RCC 7860 (cell line): ENCODE measurements around the gene ANKRD28.
"Not testable (repeated sequence)": the region's sequence is repeated elsewhere in the genome, so short reads cannot be mapped to it uniquely, and the experiment has no call there.

Source experiments
- DNase-seq: peaks from one replicate; pipeline ENCODE4 v3.0.0-alpha.2; 2015; ENCODE audit warnings: low spot score
- FAIRE-seq: peaks from 2 replicates; lab custom pipeline; 2012; peaks lifted over from hg19 to GRCh38; lab: Jason Lieb, UNC

ANKRD28 gene

GRCh38 chr3:15638891-15639262 lies 158.9 kb downstream of the ANKRD28 start:
- FAIRE-seq (no peak), DNase-seq (no peak)

- FAIRE-seq (no peak), DNase-seq (no peak)
These were observed 159.4 kb downstream of the ANKRD28 start for GRCh38 chr3:15638193-15638890.

- no peak for FAIRE-seq
- DNase-seq, result no peak
These were observed 160.4 kb downstream of the ANKRD28 start for GRCh38 chr3:15637131-15637951.

DNA sequence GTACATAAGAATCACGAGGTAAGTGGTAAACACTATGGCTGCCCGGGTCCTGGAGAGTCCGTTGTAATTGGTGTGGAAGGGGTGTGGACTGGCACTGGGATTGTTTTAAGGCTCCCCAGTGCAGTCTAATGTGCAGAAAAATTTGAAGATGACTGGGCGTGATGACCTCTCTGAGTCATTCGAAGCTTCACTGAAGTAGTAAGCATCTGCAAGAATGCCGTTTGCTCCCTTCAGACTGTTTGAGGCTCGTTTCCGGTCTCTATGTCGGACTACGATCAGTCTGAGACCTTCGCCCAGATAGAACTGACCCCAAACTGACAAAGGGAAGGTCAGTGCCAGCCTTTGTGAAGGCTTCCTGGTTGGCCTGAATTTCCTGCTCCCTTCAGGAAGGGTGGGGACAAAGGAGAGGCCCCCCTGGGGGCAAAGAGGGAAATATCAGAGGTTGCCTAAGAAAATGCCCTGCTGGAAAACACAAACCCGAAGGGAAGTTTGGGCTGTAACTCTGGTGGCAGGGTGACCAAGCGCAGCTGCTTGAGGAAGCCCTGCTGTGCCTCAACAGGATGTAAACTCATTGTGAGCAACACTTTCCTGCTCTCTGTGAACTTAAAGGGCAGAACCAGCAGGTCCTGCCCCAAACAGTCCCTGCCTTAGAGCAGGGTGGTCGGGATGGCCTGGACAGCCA lies 161.6 kb downstream of the ANKRD28 start:
- DNase-seq (peak; percentile 93), FAIRE-seq (peak; percentile 68)

- peak; percentile 58 for DNase-seq
- FAIRE-seq, result peak; percentile 15
These were observed 162.6 kb downstream of the ANKRD28 start for GRCh38 chr3:15635121-15635661.

- FAIRE-seq (no peak), DNase-seq (no peak)
These were observed 163.1 kb downstream of the ANKRD28 start for GRCh38 chr3:15634671-15635070.

GRCh38 chr3:15633766-15634598 lies 163.8 kb downstream of the ANKRD28 start:
- FAIRE-seq, result no peak
- no peak for DNase-seq

- FAIRE-seq (no peak), DNase-seq (no peak)
These were observed 164.6 kb downstream of the ANKRD28 start for GRCh38 chr3:15633159-15633558.

- no peak for FAIRE-seq
- DNase-seq, result no peak
These were observed 165.6 kb downstream of the ANKRD28 start for GRCh38 chr3:15632212-15632580.

GRCh38 chr3:15631426-15632211 lies 166.2 kb downstream of the ANKRD28 start:
- DNase-seq, result no peak
- FAIRE-seq, result no peak

DNA sequence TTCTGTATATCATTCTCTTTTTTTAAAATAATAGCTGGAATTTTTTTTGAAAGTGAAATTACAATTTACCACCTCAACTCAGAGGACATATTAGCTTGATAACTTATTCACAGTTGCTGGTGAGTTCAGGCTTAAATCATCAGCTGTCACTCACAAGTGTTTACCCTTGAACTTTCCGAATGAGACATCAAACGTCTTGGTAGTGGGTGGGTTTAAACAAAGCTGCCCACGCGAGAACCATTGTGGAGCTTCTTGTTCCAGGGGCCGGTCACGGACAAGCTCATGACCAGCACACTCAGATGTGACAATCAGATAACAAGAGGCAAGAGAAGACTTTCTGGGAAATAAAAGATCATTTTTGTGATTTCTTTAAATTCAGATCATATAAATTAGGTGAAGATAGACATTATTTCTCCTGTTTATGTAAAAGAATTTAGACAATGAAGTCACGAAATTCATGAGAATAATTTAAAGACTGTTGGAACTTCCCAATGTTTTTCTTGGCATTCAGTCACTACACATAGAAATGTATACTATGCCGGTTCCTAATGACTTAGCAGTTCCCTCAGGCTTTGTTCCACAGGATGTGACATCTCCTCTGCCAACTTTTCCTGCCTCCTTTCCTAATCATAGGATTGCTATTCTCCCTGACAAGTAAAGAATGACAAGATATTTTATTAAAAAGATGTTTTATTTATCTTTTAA lies 167.0 kb downstream of the ANKRD28 start:
- FAIRE-seq (peak; percentile 67), DNase-seq (peak; percentile 73)

DNA sequence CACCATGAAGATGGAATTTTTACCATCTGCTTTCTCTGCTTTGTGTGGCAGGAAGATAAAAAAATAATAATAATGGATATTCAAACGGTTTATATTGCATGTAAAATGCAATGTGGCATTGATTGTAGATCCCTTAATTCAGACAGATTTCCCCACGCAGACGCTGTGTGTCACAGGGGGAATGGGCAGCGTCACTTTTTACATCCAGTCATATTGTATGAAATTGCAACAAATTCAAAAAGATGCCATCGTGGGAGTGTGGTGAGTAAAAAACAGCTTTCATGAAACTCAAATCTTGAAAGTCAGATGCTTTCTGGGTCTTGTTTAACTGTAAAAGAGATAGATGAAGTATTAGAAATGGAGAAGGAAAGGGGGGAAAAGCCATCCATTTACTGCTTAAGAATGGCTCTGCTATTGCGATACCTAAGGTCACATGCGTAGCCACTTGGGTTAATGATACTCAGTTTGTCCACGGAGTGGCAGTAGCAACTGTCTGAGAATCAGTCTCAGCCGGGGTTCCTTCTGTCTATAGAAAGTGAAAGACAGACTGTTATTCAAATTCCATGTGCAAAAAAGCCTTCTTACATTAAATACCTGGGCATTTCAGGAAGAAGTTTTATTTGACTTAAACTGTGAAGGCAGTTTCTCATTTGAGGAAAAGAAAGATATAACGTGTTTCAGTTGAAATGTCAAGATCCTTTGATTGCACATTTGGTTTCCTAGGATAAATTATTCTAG lies 167.8 kb downstream of the ANKRD28 start:
- peak; percentile 70 for DNase-seq
- FAIRE-seq, result peak; percentile 37

GRCh38 chr3:15628967-15629366 lies 168.8 kb downstream of the ANKRD28 start:
- DNase-seq, result no peak
- FAIRE-seq, result no peak

- no peak for FAIRE-seq
- DNase-seq, result no peak
These were observed 174.0 kb downstream of the ANKRD28 start for GRCh38 chr3:15623535-15624440.

GRCh38 chr3:15619659-15620464 lies 177.9 kb downstream of the ANKRD28 start:
- DNase-seq, FAIRE-seq: not testable (repeated sequence)
